Hepatocyte (in vitro differentiated cells): ENCODE data around the gene H2AZ2. TPM values are rescaled to one million over a fixed set of nuclear protein-coding genes. Genes with fewer than 3 reads are reported as not detected.

ENCODE experiments used
- DNase-seq: peaks from one replicate; pipeline ENCODE4 v3.0.0-alpha.2; 2016; ENCODE audit warnings: low spot score
- H2AFZ ChIP-seq: fragments of 200-600 bp; sonication (generic); 2 replicates; pipeline ENCODE4 v1.6.0; 2016; ENCODE audit warnings: antibody characterized with exemption, mild to moderate bottlenecking
- H3K27ac ChIP-seq: fragments of 200-600 bp; sonication (generic); 2 replicates; pipeline ENCODE4 v1.5.1; 2016; ENCODE audit warnings: mild to moderate bottlenecking
- H3K27me3 ChIP-seq: fragments of 200-600 bp; sonication (generic); 2 replicates; pipeline ENCODE4 v1.6.1; 2016
- H3K36me3 ChIP-seq: fragments of 200-600 bp; sonication (generic); replicated peaks from 2 replicates; pipeline ENCODE4 v1.5.1; 2016; ENCODE audit warnings: low read depth; ENCODE audit not compliant: insufficient read depth
- H3K4me1 ChIP-seq: fragments of 200-600 bp; sonication (generic); 2 replicates; pipeline ENCODE4 v1.5.1; 2016; ENCODE audit warnings: mild to moderate bottlenecking, moderate library complexity; ENCODE audit not compliant: insufficient read depth
- H3K4me2 ChIP-seq: fragments of 200-600 bp; sonication (generic); 2 replicates; pipeline ENCODE4 v1.6.0; 2016
- H3K4me3 ChIP-seq: fragments of 200-600 bp; sonication (generic); 2 replicates; pipeline ENCODE4 v1.5.1; 2016; ENCODE audit warnings: mild to moderate bottlenecking
- H3K79me2 ChIP-seq: fragments of 200-600 bp; sonication (generic); 2 replicates; pipeline ENCODE4 v1.6.0; 2017; ENCODE audit warnings: mild to moderate bottlenecking
- H3K9me2 ChIP-seq: fragments of 200-600 bp; sonication (generic); replicated peaks from 2 replicates; pipeline ENCODE4 v1.6.0; 2017; ENCODE audit warnings: mild to moderate bottlenecking; ENCODE audit not compliant: insufficient read depth
- H3K9me3 ChIP-seq: fragments of 200-600 bp; sonication (generic); 2 replicates; pipeline ENCODE4 v1.5.1; 2016; ENCODE audit warnings: low read depth, mild to moderate bottlenecking
- H4K20me1 ChIP-seq: fragments of 200-600 bp; sonication (generic); 2 replicates; pipeline ENCODE4 v1.6.0; 2016; ENCODE audit warnings: mild to moderate bottlenecking; ENCODE audit not compliant: insufficient read depth, poor library complexity, severe bottlenecking
- CTCF ChIP-seq: fragments of 200-600 bp; sonication (generic); IDR thresholded peaks from 2 replicates; pipeline ENCODE4 v1.5.1; 2016; ENCODE audit warnings: antibody characterized with exemption, mild to moderate bottlenecking; ENCODE audit not compliant: poor library complexity
- EZH2 ChIP-seq: fragments of 200-600 bp; sonication (generic); IDR thresholded peaks from 2 replicates; pipeline ENCODE4 v1.6.1; 2016; ENCODE audit warnings: antibody characterized with exemption, mild to moderate bottlenecking, borderline replicate concordance
- EZH2phosphoT487 ChIP-seq: fragments of 200-600 bp; sonication (generic); IDR thresholded peaks from one replicate; pipeline ENCODE4 v1.6.1; 2018; ENCODE audit warnings: antibody characterized with exemption, mild to moderate bottlenecking, low read depth, moderate library complexity; ENCODE audit not compliant: unreplicated experiment, severe bottlenecking
- WGBS: methylation state at CpG from one replicate; pipeline ENCODE4 v1.1.6; 2016; ENCODE audit warnings: low lambda C conversion rate; ENCODE audit errors: missing lambda C conversion rate; 5-methylcytosine and 5-hydroxymethylcytosine counted together
- polyA plus RNA-seq: library from polyadenylated mRNA; unstranded; fragments of >200 nt; fragmentation: Nextera tagmentation; extraction: Ambion mirVana; gene quantifications from 2 replicates; pipeline ENCODE4 v1.2.1, GENCODE V29; 2016
- total RNA-seq: library from RNA; depleted of rRNA; stranded (reverse); fragments of >200 nt; gene quantifications from 2 replicates; pipeline ENCODE4 v1.2.3, GENCODE V29; 2014

The H2AZ2 gene
- total and polyA plus RNA-seq, 2 experiments from 2014 or later: 138 to 178 TPM

DNA sequence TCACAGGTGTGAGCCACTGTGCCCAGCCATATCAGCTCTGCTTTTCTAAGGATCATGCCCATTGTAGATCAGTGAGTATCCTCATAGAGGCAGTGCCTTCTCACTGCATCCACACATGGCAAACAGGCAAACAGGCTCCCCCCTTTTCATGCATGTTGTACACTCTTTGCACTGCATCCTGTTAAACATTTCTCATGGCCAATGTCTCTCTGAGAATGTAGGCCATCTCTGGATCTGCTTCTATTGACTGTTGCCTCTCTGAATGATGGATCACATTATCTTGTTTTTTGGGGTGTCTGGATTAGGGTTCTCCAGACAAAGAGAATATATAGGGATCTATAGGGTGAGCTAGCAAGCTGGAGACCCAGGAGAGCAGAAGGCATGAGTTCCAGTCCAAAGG, 64.5 kb downstream of the H2AZ2 start:
- H3K36me3 ChIP-seq: no peaks in the 10 kb centered on the region
- H3K27ac ChIP-seq: no peak overlapping the region
- no peak overlapping the region for H3K4me3 ChIP-seq
- no peaks in the 10 kb centered on the region for H4K20me1 ChIP-seq
- H2AFZ ChIP-seq: no peak overlapping the region
- no peak overlapping the region for H3K4me2 ChIP-seq
- DNase-seq: no peak
- H3K4me1 ChIP-seq: no peaks in the 10 kb centered on the region
- TF ChIP-seq EZH2phosphoT487 (no peak), CTCF (no peak), EZH2 (no peak)
- no peaks in the 10 kb centered on the region for H3K27me3 ChIP-seq
- no peaks in the 10 kb centered on the region for H3K9me2 ChIP-seq
- no peaks in the 10 kb centered on the region for H3K9me3 ChIP-seq
- H3K79me2 ChIP-seq: no peaks in the 10 kb centered on the region

GRCh38 chr7:44782460-44782859, 65.4 kb downstream of the H2AZ2 start:
- H4K20me1 ChIP-seq: no peaks in the 10 kb centered on the region
- H3K4me3 ChIP-seq: no peak overlapping the region
- H3K4me2 ChIP-seq: no peak overlapping the region
- WGBS: 95% methylated on average over 1 of the region's 1 CpG
- no peaks in the 10 kb centered on the region for H3K9me3 ChIP-seq
- no peaks in the 10 kb centered on the region for H3K27me3 ChIP-seq
- no peaks in the 10 kb centered on the region for H3K4me1 ChIP-seq
- no peak overlapping the region for H3K27ac ChIP-seq
- H3K79me2 ChIP-seq: no peaks in the 10 kb centered on the region
- H3K9me2 ChIP-seq: no peaks in the 10 kb centered on the region
- H2AFZ ChIP-seq: no peak overlapping the region
- H3K36me3 ChIP-seq: no peaks in the 10 kb centered on the region
- DNase-seq: no peak
- no peak for TF ChIP-seq EZH2phosphoT487
- TF ChIP-seq EZH2: no peak
- TF ChIP-seq CTCF: no peak

Other genes starting within 250 kb of the H2AZ2 start
- 61.1 and 65.3 TPM in 2 replicates for gene OGDH, start 241.5 kb downstream of the H2AZ2 start, total RNA-seq
- 38.8 and 40.8 TPM in 2 replicates for gene OGDH, start 241.5 kb downstream of the H2AZ2 start, polyA plus RNA-seq
- 6.2 and 10.5 TPM in 2 replicates for gene ZMIZ2, start 99.2 kb downstream of the H2AZ2 start, total RNA-seq
- gene ZMIZ2, start 99.2 kb downstream of the H2AZ2 start, polyA plus RNA-seq: 37.0 and 39.6 TPM in 2 replicates
- 2,189 and 2,465 TPM in 2 replicates for gene PPIA, start 51.4 kb downstream of the H2AZ2 start, total RNA-seq
- 2,123 and 2,231 TPM in 2 replicates for gene PPIA, start 51.4 kb downstream of the H2AZ2 start, polyA plus RNA-seq
- gene PURB, start 37.4 kb upstream of the H2AZ2 start, total RNA-seq: 21.4 and 25.5 TPM in 2 replicates
- 3.2 and 3.5 TPM in 2 replicates for gene PURB, start 37.4 kb upstream of the H2AZ2 start, polyA plus RNA-seq
- 0.03 TPM in 1 of 2 replicates, not detected in the other for gene MYO1G, start 130.9 kb upstream of the H2AZ2 start, total RNA-seq
- 0.10 TPM in 1 of 2 replicates, not detected in the other for gene MYO1G, start 130.9 kb upstream of the H2AZ2 start, polyA plus RNA-seq
- gene CCM2, start 152.1 kb upstream of the H2AZ2 start, total RNA-seq: 31.6 and 32.2 TPM in 2 replicates
- 53.8 and 57.1 TPM in 2 replicates for gene CCM2, start 152.1 kb upstream of the H2AZ2 start, polyA plus RNA-seq
- 1.2 and 1.4 TPM in 2 replicates for gene NACAD, start 240.9 kb upstream of the H2AZ2 start, total RNA-seq
- gene NACAD, start 240.9 kb upstream of the H2AZ2 start, polyA plus RNA-seq: 2.0 and 3.9 TPM in 2 replicates